HG03103 (cell line): ENCODE measurements around the gene ZBTB46.
"Not testable (repeated sequence)": the region's sequence is repeated elsewhere in the genome, so short reads cannot be mapped to it uniquely, and the experiment has no call there.

Experiments used
- ATAC-seq: cut with Tn5 transposase; IDR thresholded peaks from one replicate; pipeline ENCODE4 v1.9.1; 2021; ENCODE audit warnings: low read depth; ENCODE audit not compliant: unreplicated experiment

Gene ZBTB46

DNA sequence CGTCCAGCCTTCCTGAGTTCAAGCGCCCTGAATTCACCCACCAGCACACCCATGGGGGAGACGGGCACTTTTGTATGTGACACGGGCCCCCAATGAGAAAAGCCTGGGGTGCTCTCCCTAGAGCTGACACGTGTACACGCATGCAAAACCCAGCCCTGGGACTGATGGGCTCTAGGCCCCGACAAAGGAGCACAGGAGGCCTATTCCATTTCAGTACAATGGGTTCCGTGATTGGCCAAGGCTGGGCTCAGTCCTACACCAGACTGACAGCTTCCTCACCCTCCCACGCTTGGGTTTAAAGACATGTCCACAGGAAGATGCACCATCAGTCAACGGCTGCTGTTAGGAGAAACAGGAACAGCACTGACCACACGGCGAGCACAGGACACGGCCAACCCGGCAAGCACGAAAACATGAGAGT lies 8.8 kb downstream of the ZBTB46 start:
- no peak for ATAC-seq

DNA sequence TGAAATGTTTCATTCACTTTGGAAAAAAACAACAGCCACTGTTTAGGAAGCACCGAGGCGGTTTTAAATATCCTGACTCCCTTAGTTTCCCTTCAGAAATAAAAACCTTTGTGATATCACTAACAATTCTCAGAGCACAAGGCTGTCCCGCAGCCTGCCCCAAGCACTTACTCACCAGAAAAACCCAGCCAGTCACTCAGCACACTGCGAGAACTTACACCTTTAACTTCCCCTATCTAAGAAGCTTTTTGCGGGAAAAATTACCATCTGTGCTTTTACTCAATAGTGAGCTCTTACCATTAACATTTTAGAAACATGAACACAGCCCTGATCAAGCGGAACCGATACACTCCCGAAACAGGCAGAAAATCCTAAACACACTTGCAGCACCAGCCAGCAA lies 9.3 kb downstream of the ZBTB46 start:
- no peak for ATAC-seq

DNA sequence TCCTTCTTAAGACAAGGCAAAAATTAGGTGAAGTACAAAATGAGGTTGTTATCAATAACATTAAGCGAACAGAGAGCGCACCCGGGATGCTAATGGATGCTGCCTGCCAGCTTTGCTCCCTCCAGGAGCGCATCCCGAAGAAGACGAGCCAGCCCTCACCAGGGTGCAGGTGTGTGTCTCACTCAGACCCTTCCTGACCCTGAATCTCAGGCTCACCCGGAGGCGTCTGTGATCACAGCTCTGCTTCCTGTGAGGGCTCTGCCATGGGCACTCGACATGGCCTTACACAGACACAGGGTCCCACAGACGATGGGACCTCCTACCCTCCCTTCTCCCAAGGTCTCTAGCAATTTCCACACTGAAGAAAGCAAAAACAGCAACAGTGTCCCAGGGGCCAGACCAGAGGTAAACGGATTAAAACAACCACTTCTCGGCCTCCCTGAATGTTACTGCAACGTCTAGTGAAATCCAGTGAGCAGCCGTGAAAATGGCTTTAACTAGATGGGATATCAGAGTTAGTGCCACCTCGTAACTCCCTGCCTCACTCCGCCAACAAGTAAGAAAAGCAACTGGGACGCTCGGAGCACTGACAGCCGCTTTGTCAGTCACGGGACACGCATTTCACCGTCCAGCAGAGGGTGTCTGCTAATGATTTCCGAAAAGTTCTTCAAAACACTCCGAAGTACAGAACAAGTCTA lies 11.7 kb downstream of the ZBTB46 start:
- no peak for ATAC-seq

DNA sequence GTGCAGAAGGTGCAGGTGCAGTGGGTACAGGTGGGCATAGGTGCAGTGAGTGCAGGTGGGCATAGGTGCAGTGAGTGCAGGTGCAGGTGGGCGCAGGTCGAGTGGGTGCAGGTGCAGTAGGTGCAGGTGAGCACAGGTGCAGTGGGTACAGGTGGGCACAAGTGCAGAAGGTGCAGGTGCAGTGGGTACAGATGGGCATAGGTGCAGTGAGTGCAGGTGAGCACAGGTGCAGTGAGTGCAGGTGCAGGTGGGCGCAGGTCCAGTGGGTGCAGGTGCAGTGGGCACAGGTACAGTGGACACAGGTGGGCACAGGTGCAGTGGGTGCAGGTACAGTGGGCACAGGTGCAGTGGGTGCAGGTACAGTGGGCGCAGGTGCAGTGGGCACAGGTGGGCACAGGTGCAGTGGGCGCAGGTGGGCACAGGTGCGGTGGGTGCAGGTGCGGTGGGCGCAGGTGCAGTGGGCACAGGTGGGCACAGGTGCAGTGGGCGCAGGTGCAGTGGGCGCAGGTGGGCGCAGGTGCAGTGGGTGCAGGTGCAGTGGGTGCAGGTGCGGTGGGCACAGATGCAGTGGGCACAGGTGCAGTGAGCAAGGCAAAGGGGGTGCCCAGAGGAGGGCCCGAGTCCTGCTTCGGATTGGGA lies 15.3 kb downstream of the ZBTB46 start:
- ATAC-seq, result no peak

DNA sequence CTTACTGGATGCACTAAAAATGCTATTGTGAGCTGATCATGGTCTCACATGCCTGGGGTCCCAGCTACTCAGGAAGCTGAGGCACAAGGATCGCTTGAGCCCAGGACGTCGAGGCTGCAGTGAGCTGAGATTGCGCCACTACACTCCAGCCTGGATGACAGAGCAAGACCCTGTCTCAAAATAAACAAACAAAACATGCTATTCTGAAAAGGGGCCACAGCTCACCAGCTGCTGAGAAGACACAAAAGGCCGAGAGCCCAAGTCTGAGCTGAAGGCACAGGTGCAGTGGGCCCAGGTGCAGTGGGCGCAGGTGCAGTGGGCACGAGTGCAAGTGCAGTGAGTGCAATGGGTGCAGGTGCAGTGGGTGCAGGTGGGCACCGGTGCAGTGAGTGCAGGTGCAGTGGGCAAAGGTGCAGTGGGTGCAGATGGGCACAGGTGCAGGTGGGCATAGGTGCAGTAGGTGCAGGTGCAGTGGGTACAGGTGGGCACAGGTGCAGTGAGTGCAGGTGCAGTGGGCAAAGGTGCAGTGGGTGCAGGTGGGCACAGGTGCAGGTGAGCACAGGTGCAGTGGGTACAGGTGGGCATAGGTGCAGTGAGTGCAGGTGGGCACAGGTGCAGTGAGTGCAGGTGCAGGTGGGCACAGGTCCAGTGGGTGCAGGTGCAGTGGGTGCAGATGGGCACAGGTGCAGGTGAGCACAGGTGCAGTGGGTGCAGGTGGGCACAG lies 16.0 kb downstream of the ZBTB46 start:
- ATAC-seq, result no peak

DNA sequence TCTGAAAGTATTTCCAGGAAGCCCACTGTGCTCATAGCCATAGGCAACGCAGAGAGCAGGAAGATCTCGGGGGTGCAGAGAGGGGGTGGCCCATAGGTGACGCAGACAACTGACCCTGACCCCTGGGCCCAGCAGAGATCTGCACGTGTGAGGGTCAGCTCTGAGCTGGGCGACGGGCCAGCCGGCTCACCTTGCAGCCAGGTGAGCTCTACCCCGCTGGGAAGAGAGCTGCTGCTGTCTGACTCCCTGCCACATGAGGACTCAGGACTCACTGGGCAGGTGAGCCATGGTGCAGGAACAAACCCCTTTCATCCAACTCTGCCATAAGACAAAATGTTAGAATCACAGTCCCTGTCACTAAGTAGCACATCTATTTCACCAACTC lies 19.6 kb downstream of the ZBTB46 start:
- no peak for ATAC-seq

DNA sequence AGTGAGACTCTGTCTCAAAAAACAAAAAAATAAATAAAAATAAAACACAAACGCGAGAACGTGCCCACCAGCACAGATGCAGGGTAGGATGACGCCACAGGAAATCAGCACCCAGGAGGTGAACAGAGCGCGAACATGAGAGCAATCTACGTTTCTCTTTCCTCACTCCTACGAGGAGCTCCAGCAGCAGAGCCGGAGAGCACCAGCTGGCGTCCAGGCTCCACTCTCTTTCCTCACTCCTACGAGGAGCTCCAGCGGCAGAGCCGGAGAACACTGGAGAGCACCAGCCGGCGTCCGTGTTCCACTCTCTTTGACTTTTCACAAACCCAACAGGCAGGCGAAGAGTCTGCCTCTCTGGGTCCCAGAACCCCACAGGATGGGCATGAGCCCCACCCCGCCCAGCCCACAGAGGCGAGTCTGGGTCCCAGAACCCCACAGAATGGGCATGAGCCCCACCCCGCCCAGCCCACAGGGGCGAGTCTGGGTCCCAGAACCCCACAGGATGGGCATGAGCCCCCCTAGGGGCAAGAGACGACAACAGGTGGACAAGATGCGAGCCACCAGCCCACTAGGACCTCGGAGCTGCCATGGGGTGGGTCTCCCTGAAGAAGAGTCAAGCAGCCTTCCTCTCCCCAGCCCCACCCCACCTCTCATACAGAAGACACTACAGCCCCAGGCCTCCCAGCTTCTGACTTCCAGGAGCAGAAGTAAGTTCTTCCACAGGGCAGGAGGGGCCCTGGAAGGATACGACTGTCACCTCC lies 20.2 kb downstream of the ZBTB46 start:
- no peak for ATAC-seq

DNA sequence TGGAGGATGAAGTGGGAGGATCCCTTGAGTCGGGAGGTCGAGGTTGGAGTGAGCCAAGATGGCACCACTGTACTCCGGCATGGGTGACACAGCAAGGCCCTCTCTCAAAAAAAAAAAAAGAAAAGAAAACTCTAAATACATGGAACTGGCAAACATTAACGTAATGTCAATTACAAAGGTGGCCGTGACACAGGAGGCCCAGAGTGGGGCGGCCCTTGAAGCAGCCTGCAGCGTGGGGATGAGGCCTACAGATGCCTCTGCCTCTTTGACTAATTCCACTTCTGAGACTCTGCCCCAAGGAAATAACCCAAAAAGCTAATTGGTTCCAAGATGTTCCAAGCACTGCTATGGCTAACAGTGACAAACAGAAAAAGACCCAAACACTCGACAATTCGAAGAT lies 21.2 kb downstream of the ZBTB46 start:
- ATAC-seq, result no peak

DNA sequence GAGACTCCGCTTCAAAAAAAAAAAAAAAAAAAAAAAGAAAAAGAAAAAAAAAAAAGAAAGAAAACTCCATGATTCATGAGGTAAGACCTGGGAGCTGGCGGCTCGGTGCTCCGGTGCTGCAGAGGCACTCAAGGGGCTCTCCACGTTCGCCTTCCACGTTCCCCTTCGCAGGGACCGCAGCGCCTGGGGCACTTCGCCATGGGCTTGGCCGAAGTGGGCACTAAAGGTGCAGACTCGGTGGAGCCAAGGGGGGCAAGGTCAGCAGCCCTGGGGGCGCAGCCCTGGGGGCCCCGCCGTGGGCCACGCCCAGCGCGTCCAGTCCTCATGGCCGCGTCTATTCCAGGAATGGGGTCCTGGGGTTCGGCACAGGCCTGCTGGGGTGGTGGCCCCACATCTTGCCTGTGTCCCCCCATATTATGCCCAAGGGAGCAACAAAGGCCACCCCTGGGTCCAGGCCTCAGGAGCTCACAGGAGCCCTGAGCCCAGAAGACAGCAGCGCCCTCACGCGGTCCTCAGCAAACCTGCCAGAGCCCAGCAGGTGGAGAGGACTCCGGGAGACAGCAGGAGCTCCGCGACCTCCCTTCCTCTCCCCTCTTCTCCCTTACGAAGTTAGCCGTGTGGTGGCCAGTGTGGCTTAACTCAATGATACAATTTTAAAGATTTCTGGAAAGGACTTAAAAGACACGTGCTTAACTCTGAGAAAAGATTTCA lies 21.9 kb downstream of the ZBTB46 start:
- no peak for ATAC-seq

DNA sequence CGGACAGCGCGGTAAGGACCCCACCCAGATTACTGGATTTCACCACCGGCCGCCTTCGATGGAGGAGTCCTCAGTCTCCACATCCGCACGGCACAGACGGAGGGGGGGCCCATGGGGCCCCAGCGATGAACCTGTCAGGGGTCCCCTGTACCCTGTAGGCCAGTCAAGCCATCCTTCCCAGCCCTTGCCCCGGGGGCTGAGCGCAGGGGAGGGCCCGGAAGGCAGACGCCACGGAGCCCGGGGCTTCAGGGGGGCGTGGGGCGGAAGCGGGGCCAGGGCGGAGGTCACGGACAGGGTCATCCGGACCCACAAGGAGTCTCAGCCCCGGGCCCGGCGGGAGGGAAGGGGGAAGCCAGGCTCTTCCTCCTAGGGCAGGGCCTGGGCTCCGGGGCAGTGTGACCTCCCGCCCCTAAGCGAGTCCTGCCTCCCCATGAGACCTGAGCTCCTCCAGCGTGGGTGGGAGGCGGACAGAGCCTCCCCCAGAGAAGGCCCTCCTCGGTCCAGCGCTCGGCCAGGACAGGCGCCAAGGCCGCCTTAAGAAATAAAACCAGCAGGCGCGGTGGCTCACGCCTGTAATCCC lies 22.8 kb downstream of the ZBTB46 start:
- no peak for ATAC-seq

DNA sequence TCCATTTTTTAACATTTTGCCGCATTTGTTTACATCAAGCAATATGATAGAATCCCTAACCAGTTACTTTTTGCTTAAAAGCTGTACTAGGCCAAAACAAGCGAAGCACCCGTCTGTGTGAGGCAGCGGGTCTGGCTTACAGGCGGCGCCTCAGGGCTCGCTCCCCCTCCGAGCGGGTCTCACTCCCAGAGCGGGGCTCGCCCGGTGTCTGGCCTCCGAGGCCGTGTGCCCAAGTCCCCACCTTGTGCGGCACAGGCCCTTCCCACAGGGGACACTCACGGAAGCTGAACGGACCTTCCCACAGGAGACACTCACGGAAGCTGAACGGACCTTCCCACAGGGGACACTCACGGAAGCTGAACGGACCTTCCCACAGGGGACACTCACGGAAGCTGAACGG lies 23.4 kb downstream of the ZBTB46 start:
- ATAC-seq, result no peak

DNA sequence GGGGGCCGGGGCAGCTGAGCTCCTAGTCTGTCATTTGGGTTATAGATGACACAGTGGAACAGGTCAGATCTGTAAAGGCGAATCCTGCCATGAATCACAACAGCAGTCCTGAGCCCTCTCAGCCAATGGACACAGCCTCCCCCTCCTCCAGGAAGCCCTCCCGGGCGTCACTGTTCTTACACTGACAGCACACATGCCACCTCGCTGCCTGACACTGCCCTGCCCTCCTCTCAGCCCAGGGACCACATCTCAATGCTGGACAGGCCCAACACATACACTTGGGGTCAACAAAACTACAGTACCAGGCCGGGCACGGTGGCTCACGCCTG lies 26.8 kb downstream of the ZBTB46 start:
- ATAC-seq, result no peak

DNA sequence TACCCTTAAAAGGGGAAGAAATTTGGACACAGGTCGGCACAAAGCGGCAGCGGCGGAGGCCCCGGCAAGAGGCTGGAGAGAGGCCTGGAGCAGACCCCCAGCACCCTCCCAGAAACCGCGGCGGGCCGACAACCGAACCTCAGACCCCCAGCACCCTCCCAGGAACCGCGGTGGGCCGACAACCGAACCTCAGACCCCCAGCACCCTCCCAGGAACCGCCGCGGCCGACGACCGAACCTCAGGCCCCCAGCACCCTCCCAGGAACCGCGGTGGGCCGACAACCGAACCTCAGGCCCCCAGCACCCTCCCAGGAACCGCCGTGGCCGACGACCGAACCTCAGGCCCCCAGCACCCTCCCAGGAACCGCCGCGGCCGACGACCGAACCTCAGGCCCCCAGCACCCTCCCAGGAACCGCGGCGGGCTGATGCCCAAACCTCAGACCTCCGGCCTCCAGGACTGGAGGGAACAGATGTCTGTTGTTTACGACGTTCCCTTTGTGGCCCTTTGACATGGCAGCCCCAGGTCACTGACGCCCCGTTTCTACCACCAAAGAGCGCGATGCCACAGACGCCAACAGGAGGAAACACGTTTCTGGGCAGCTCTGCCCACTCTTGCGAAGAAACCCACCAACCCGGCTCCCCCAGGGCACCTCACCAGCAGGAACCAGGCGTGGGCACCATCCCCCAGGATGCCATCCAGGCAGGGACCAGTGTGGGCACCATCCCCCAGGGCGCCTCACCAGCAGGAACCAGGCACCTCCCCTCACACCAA lies 28.4 kb downstream of the ZBTB46 start:
- ATAC-seq, result no peak

DNA sequence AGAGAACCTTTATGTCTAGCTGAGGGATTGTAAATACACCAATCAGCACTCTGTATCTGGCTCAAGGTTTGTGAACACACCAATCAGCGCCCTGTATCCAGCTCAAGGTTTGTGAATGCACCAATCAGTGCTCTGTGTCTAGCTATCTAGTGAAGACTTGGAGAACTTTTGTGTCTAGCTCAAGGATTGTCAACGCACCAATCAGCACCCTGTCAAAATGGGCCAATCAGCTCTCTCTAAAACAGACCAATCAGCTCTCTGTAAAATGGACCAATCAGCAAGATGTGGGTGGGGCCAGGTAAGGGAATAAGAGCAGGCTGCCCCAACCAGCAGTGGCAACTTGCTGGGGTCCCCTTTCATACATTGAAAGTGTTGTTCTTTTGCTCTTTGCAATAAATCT lies 29.9 kb downstream of the ZBTB46 start:
- ATAC-seq, result not testable (repeated sequence)

DNA sequence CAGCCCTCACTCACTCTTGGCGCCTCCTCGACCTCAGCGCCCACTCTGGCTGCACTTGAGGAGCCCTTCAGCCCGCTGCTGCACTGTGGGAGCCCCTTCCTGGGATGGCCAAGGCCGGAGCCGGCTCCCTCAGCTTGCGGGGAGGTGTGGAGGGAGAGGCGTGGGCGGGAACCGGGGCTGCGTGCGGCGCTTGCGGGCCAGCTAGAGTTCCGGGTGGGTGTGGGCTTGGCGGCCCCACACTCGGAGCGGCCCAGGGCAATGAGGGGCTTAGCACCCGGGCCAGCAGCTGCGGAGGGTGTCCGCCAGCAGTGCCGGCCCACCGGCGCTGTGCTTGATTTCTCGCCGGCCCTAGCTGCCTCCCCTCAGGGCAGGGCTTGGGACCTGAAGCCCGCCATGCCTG lies 30.7 kb downstream of the ZBTB46 start:
- not testable (repeated sequence) for ATAC-seq

DNA sequence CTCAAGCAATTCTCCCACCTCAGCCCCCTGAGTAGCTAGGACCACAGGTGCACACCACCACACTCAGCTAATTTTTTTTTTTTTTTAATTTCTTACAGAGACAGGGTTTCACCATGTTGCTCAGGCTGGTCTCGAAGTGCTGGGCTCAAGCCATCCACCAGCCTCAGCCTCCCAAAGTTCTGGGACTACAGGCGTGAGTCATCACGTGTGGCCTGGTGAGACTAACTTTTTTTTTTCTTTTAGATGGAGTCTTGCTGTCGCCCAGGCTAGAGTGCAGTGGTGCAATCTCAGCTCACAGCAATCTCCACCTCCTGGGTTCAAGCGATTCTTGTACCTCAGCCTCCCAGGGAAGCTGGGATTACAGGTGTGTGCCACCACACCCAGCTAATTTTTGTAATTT lies 31.9 kb downstream of the ZBTB46 start:
- ATAC-seq, result not testable (repeated sequence)

DNA sequence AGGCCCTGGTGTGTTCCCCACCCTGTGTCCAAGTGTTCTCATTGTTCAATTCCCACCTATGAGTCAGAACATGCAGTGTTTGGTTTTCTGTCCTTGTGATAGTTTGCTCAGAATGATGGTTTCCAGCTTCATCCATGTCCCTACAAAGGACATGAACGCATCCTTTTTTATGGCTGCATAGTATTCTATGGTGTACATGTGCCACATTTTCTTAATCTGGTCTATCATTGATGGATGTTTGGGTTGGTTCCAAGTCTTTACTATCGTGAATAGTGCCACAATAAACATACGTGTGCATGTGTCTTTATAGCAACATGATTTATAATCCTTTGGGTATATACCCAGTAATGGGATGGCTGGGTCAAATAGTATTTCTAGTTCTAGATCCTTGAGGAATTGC lies 33.9 kb downstream of the ZBTB46 start:
- ATAC-seq, result not testable (repeated sequence)

DNA sequence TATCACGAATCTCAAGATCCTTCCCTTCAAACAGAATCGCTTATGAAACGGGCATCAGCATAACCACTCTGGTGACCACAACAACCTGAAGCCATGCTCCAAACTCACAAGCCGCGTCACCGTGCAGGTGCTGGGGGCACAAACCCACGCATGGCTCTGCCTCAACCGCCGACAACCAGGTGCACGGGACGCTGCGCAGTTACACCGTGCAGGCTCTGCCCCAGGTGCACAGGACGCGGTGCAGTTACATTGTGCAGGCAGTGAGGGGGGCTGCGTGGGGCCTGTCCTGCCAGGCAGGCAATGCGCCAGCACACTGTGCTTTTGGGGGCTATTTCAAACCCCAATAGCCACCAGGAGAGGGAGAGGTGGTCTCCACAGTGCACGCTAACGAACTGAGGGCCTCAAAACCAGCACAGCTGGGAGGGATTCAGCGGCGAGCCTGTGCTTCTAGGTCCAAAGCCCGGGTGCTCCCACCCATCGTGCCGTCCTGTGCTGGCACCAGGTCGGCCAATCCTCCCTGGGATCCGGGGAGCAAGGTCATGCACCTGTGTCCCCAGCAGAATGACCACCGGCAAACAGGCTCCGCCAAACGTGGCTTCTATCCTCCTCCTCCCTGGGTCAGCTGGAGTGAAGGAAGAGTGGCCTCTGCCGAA lies 35.8 kb downstream of the ZBTB46 start:
- ATAC-seq, result no peak

DNA sequence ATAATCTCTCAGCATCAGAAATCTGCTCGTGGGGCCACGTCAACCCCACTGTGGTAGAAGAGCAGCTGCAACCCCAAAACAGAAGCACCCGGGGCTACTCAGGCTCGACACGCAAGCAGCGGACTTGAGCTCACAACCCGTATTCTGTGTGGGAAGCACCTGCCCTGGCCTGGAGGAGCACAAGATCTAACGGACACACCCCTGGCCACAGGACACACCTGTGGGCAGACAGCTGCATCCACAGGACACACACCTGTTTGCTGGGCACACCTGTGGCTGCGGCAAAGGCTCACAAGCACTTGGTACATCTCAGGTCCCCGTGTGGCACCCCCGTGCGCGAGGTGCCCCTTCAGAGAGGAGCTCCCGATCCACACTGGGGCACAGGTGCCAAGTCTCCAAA lies 36.5 kb downstream of the ZBTB46 start:
- no peak for ATAC-seq
